Stimulated activated CD4-positive, alpha-beta T cell treated with anti-CD3 and anti-CD28 coated beads, Interleukin-12 subunit alpha, Interleukin-12 subunit beta, amount 100 ng/mL, for 24 hours (primary cell): ENCODE measurements around the gene AZU1.
"Not testable (repeated sequence)": the region's sequence is repeated elsewhere in the genome, so short reads cannot be mapped to it uniquely, and the experiment has no call there.

Source experiments
- DNase-seq, 2 experiments: peaks; one replicate each; pipeline ENCODE4 v3.0.0-alpha.2; 2020; ENCODE audit warnings: low read depth in 2 of 2

AZU1 gene

GRCh38 chr19:810077-810855, 17.4 kb upstream of the AZU1 start:
- DNase-seq: no peak

GRCh38 chr19:810883-811489, 16.7 kb upstream of the AZU1 start:
- no peak for DNase-seq

- no peak for DNase-seq
Measured at GRCh38 chr19:811506-812048, 16.1 kb upstream of the AZU1 start.

- DNase-seq: no peak
Measured at GRCh38 chr19:812049-812746, 15.4 kb upstream of the AZU1 start.

- no peak for DNase-seq
Measured at GRCh38 chr19:812747-813218, 14.9 kb upstream of the AZU1 start.

- no peak for DNase-seq
Measured at GRCh38 chr19:813219-814151, 14.2 kb upstream of the AZU1 start.

GRCh38 chr19:814152-815078, 13.2 kb upstream of the AZU1 start:
- no peak for DNase-seq

GRCh38 chr19:815079-815774, 12.4 kb upstream of the AZU1 start:
- no peak for DNase-seq

GRCh38 chr19:815775-816499, 11.7 kb upstream of the AZU1 start:
- no peak for DNase-seq

- no peak for DNase-seq
Measured at GRCh38 chr19:816500-816857, 11.2 kb upstream of the AZU1 start.

GRCh38 chr19:820212-820611, 7.4 kb upstream of the AZU1 start:
- DNase-seq: not testable (repeated sequence)

- DNase-seq: no peak
Measured at GRCh38 chr19:821231-821824, 6.3 kb upstream of the AZU1 start.

- no peak for DNase-seq
Measured at GRCh38 chr19:821825-822503, 5.7 kb upstream of the AZU1 start, which contains the start of gene PLPPR3. Gene PLPPR3, minus strand, starts transcription at chr19:821955. Its CDS starts 396 bp downstream, at chr19:821559.

- DNase-seq: no peak
Measured at GRCh38 chr19:823565-824121, 4.0 kb upstream of the AZU1 start.

GRCh38 chr19:824885-825284, 2.8 kb upstream of the AZU1 start:
- DNase-seq: no peak

GRCh38 chr19:825897-826644, 1.6 kb upstream of the AZU1 start:
- DNase-seq: no peak

- no peak for DNase-seq
Measured at GRCh38 chr19:827314-827709, 325 bp upstream of the AZU1 start.
